Astrocyte (in vitro differentiated cells and primary cell): ENCODE measurements around the gene MEG3.

Source experiments
- EZH2 ChIP-seq: IDR thresholded peaks from 2 replicates; pipeline ENCODE4 v1.6.1; 2012; ENCODE audit warnings: mild to moderate bottlenecking, low read length, inconsistent platforms; ENCODE audit not compliant: insufficient read depth
- TF ChIP-seq, protein P1 (sequence below): IDR thresholded peaks from 2 replicates; pipeline ENCODE4 v1.5.1; 2011; ENCODE audit warnings: low read depth, mild to moderate bottlenecking, inconsistent platforms, low read length, moderate library complexity; ENCODE audit not compliant: insufficient read depth

DNA sequence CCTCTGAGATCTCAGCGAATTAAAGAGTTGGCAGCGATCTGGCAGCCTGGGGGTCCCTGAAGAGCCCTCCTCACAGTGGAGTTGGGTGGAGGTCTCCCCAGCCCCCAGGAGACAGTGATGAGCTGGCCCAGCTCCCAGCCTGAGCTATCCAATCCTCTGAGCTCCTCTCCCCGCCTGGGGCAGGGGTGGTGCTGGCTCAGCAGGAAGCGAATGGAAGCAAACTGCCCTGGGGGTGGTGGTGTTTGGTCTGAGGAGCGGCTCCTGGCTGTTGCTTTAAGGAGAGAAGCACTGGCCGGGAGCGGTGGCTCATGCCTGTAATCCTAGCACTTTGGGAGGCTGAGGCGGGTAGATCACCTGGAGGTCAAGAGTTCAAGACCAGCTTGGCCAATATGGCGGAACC is 19.5 kb upstream of the MEG3 start:
- TF ChIP-seq, protein P1, sequence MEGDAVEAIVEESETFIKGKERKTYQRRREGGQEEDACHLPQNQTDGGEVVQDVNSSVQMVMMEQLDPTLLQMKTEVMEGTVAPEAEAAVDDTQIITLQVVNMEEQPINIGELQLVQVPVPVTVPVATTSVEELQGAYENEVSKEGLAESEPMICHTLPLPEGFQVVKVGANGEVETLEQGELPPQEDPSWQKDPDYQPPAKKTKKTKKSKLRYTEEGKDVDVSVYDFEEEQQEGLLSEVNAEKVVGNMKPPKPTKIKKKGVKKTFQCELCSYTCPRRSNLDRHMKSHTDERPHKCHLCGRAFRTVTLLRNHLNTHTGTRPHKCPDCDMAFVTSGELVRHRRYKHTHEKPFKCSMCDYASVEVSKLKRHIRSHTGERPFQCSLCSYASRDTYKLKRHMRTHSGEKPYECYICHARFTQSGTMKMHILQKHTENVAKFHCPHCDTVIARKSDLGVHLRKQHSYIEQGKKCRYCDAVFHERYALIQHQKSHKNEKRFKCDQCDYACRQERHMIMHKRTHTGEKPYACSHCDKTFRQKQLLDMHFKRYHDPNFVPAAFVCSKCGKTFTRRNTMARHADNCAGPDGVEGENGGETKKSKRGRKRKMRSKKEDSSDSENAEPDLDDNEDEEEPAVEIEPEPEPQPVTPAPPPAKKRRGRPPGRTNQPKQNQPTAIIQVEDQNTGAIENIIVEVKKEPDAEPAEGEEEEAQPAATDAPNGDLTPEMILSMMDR: no peak
- no peak for TF ChIP-seq EZH2
